Activated T-cell treated with anti-CD3 and anti-CD28 coated beads, Interleukin-2, amount 50 U/mL, for 4 hours (primary cell): ENCODE data around the gene RNF32. TPM values are rescaled to one million over a fixed set of nuclear protein-coding genes. Genes with fewer than 3 reads are reported as not detected.

Source experiments
- ATAC-seq, 2 donors: fragments of 200-7000 bp; cut with Tn5 transposase; one replicate each; pipeline ENCODE4 v1.10.0; 2021
- DNase-seq: peaks from one replicate; pipeline ENCODE4 v3.0.0-alpha.2; 2020
- H3K27me3 Mint-ChIP-seq: one replicate; pipeline ENCODE4 v1.8.0; 2021; ENCODE audit warnings: low read depth, mixed read lengths
- H3K36me3 Mint-ChIP-seq: one replicate; pipeline ENCODE4 v1.8.0; 2022; ENCODE audit warnings: mixed read lengths; ENCODE audit not compliant: insufficient read depth
- H3K4me1 Mint-ChIP-seq: one replicate; pipeline ENCODE4 v1.8.0; 2021; ENCODE audit warnings: low read depth, mixed read lengths
- H3K4me3 Mint-ChIP-seq: one replicate; pipeline ENCODE4 v1.8.0; 2021; ENCODE audit warnings: mild to moderate bottlenecking, moderate library complexity, mixed read lengths
- H3K9me3 Mint-ChIP-seq: one replicate; pipeline ENCODE4 v1.8.0; 2021; ENCODE audit warnings: mixed read lengths
- total RNA-seq, 3 donors: library from RNA; stranded (reverse); gene quantifications; one replicate each; pipeline ENCODE4 v1.2.1, GENCODE V29; 2021

Gene RNF32
- under 1 TPM; 0.13 to 0.43 (median 0.24) TPM for total RNA-seq

DNA sequence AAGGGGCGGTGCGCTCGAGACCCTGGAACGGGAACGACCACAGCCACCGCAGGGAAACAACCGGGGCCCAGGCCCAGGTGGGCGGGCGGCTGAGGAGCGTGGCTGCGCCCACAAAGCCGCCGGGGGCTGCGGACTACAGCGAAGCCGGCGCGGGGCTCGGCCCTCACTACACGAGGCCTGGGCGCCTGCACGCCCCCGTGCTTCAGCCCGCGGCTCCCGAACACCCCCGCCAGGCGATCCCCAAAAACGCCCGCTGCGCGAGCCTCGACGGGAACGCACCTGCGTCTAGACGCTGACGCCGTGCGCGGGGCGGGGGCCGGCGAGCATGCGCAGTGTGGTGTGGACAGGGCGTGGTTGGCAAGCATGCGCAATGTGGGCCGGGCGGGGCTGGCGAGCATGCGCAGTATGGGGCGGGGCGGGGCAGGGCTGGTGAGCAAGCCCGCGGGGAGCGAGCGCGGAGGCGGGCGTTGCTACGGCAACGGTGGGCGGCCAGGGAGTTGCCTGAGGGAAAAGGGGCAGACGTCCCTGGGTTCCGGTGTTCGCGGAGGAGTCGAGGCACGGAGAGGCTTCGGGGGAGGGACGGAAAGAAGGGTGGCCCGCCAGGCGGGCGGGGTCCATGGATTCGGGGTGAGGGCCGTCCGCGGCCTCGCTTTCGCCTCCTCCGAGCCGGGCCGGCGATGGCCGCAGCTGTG lies at the start of gene RNF32:
Gene RNF32 (plus strand): TSS at position 518 of the 692 bp plus-strand sequence. CDS start 3,104 bp downstream, outside the sequence.
- DNase-seq: peak; percentile 95
- H3K4me3 Mint-ChIP-seq: peak within 1 kb of the TSS; percentile 82
- peaks cover 18% of the 10 kb centered on the region for H3K27me3 Mint-ChIP-seq
- peaks cover 11% of the 10 kb centered on the region for H3K4me1 Mint-ChIP-seq
- ATAC-seq: peak; percentile 88 to 90
- H3K36me3 Mint-ChIP-seq: no peaks in the 10 kb centered on the region
- H3K9me3 Mint-ChIP-seq: peaks cover 8% of the 10 kb centered on the region

DNA sequence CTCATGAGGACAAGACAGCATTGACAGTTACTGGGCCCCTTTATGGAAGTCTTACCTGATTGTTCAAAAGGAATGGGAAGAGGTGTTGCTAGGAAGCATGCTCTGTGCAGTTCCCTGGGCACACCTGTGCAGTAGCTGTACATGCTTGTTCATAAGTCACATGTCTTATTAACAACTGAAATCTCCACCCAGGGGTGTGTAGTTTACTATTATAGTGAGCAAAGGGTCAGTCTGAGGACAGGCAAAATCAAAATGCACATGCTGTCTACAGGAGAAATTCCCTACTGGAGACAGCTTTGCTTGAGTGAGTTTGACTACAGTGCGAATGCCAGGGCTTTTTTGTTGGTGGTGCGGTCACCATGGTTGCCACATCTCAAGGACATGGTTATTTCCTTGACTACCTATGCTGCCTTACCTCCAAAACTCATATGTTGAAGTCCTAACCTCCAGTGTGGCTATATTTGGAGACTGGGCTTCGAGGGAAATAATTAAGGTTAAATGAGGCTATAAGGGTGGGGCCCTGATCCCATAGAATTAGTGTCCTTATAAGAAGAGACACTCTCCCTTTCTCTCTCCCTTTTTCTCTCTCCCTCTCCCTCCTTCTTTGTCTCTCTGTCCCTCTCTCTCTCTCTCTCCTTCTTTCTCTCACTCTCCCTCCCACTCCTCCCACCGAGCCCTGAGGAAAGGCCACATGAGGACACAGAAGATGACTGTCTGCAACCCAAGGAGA lies 48.3 kb upstream of the RNF32 start:
- peaks cover 17% of the 10 kb centered on the region for H3K9me3 Mint-ChIP-seq
- H3K4me3 Mint-ChIP-seq: no peak overlapping the region
- H3K27me3 Mint-ChIP-seq: peaks cover 4% of the 10 kb centered on the region
- H3K36me3 Mint-ChIP-seq: peaks cover 5% of the 10 kb centered on the region
- ATAC-seq (no peak), DNase-seq (no peak)
- H3K4me1 Mint-ChIP-seq: no peaks in the 10 kb centered on the region

DNA sequence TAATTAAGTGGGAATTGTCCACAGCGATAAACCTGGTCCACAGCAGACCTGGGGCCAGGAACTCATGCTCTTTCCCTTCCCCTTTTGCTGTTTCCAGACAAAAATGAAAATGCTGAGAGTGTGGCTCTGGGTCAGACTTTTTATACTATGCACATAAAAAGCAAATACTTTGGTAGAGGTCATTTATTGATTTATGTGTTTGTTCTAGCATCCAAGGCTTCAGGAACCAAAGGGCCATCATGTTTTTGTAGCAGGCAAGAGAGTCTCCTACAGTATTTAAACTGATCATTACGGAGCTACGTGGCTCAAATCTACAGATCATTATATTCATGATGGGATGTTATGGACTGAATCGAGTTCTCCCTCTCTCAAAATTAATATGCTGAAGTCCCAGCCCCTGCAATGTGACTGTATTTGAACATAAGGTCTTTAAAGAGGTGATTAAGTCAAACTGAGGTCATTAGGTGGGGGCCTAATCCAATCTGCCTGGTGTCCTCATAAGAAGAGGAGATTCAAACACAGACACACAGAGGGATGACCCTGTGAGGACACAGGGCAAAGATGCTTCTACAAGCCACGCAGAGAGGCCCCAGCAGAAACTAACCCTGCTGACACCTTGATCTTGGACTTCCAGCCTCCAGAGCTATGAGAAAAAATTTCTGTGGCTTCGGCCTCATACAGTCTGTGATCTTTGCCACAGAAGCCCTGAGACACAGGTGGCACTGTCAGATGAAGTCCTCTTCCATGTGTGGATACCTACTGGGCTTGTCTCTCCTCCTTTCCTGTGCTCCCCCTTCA lies 46.1 kb upstream of the RNF32 start:
- peaks cover 19% of the 10 kb centered on the region for H3K9me3 Mint-ChIP-seq
- peaks cover 5% of the 10 kb centered on the region for H3K36me3 Mint-ChIP-seq
- DNase-seq (no peak), ATAC-seq (no peak)
- no peak overlapping the region for H3K4me3 Mint-ChIP-seq
- no peaks in the 10 kb centered on the region for H3K4me1 Mint-ChIP-seq
- H3K27me3 Mint-ChIP-seq: peaks cover 1% of the 10 kb centered on the region

DNA sequence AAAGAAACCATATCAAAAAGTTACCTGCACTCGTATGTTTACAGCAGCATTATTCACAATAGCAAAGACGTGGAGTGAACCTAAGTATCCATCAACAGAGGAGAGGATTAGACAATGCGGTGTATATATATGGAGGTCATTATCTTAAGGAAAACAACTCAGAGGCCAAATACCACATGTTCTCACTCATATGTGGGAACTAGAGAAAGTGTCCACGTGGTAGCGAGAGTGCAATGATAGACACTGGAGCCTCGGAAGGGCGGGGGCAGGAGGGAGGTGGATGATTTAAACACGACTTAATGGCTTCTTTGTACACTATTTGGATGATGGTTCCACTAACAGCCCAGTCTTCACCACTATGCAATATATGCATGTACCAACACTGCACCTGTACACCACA lies 40.1 kb upstream of the RNF32 start:
- ATAC-seq (no peak), DNase-seq (no peak)
- no peaks in the 10 kb centered on the region for H3K4me1 Mint-ChIP-seq
- H3K9me3 Mint-ChIP-seq: peaks cover 3% of the 10 kb centered on the region
- H3K4me3 Mint-ChIP-seq: no peak overlapping the region
- H3K36me3 Mint-ChIP-seq: no peaks in the 10 kb centered on the region
- H3K27me3 Mint-ChIP-seq: peaks cover 18% of the 10 kb centered on the region

DNA sequence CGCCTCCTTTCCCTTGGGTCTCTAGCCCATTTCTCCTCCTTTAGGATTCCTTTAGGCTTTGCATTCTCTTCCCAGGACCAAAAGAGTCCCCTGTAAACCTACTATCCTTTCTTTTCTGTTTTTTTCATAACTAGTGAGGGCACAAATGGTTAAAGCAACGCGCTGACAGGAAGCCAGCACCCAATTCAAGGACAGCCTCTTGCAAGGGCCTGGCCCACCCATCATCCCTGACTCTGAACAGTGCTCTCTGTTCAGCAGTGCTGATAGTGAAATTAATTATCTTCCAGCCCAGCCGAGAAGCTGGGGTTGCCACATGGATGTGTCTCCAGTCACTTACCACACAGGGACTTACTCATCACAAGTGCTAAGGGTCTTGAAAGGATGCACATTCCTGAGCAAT lies 38.3 kb upstream of the RNF32 start:
- no peak for DNase-seq
- Mint-ChIP-seq H3K36me3 (no peaks in the 10 kb centered on the region), H3K9me3 (peaks cover 3% of the 10 kb centered on the region), H3K4me3 (no peak overlapping the region), H3K4me1 (no peaks in the 10 kb centered on the region), H3K27me3 (peaks cover 23% of the 10 kb centered on the region)
- no peak for ATAC-seq

DNA sequence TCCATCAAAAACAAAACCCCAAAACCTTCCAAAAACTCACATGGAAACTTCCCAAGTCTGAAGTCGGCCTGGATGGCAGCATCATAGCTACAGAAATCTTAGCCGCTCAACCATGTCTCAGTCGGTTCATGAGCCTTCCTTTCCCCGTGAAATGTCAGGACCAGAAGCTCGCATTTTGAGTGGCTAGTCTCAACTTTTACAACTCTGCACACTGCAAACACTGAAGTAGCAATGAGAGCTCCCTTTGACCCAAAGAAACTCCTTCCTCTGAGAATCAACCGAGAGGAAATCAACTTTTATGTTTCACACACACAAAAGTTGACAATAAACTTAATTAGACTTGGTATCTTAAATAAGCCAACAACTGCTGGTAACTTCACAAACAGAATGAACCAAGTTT lies 37.6 kb upstream of the RNF32 start:
- peaks cover 23% of the 10 kb centered on the region for H3K27me3 Mint-ChIP-seq
- H3K9me3 Mint-ChIP-seq: peaks cover 1% of the 10 kb centered on the region
- DNase-seq (no peak), ATAC-seq (no peak)
- H3K4me1 Mint-ChIP-seq: no peaks in the 10 kb centered on the region
- no peaks in the 10 kb centered on the region for H3K36me3 Mint-ChIP-seq
- no peak overlapping the region for H3K4me3 Mint-ChIP-seq

DNA sequence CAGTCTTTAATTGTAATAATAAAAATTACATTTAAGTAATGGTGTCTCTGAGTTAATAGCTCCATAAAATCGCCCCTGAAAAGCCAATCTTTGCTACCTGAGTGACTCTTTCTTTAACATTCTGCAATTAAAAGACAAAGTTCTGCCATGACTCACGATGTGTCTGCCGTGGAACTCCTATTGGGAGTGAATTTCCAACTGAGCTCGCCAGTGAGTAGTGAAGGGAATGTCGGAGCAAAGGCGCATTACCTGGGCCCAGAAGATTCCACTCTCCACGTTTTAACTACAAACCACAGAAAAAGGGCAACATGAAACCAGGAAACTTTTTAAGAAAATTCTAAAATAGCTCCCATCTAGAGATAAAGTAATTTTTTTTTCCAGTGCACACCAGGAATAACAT lies 36.9 kb upstream of the RNF32 start:
- DNase-seq (no peak), ATAC-seq (no peak)
- Mint-ChIP-seq H3K27me3 (peaks cover 27% of the 10 kb centered on the region), H3K4me3 (no peak overlapping the region), H3K36me3 (no peaks in the 10 kb centered on the region), H3K4me1 (peaks cover 3% of the 10 kb centered on the region), H3K9me3 (no peaks in the 10 kb centered on the region)

DNA sequence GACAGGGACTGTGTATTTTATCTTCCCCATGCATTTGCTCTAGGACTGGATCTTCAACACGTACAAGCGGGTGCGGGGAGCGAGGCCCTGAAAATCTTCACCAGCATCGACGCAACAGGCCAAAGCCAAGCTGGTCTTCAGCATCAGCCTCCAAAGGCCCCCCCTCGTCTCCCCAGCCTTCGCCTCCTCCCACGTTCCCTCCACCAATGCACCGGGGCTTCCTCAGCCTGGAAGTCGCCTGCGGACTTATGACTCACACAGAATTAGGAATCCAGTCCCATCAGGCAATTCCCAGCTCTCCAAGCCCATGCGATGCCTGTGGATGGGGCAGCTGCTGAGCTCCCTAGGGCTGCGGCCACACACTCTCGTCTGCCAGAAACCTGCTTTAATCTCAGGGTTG lies 36.3 kb upstream of the RNF32 start:
- Mint-ChIP-seq H3K4me1 (peaks cover 4% of the 10 kb centered on the region), H3K4me3 (no peak overlapping the region), H3K9me3 (no peaks in the 10 kb centered on the region), H3K27me3 (peaks cover 32% of the 10 kb centered on the region), H3K36me3 (no peaks in the 10 kb centered on the region)
- no peak for ATAC-seq
- DNase-seq: no peak

DNA sequence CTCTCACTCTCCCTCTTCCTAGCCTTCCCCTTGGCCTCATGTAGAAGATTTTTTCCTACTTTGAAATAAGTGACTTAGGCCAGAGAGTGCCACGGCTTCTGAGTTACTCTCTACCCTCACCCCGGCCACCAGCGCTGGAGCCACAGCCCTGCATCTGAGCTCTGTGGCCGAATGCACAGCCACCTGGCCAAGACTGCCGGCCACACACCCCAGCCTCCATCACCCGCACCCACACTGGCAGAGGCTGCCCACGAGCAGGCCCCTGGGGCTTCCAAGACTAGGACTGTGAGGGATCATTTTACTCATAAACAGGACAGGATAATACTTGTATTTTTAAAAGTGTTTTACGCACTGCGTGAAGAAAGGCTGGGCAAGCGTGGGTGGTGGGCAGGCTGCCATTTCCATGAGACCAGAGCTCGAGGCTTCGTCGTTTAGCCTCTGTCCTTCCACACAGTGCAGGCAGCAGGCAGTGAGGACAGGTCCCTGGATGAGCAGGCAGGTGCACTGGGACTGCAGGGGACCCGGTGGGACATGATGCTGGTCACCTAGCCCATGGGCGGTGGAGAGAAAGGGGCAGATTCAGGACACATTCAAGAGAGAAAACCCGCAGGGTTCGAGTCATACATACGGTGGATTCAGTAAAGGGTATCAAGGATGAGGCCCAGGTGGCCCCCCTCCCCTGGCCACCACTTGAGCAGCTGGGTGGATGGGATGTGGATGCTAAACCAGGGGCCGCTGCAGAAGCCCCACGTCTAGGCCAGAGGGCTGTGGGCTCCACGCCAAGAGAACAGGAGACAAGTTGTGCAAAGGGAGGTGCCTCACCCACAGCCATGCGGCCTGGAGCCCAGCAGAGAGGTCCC lies 35.5 kb upstream of the RNF32 start:
- no peaks in the 10 kb centered on the region for H3K9me3 Mint-ChIP-seq
- DNase-seq: no peak
- H3K27me3 Mint-ChIP-seq: peaks cover 32% of the 10 kb centered on the region
- no peak overlapping the region for H3K4me3 Mint-ChIP-seq
- peaks cover 4% of the 10 kb centered on the region for H3K4me1 Mint-ChIP-seq
- no peaks in the 10 kb centered on the region for H3K36me3 Mint-ChIP-seq
- ATAC-seq: no peak

DNA sequence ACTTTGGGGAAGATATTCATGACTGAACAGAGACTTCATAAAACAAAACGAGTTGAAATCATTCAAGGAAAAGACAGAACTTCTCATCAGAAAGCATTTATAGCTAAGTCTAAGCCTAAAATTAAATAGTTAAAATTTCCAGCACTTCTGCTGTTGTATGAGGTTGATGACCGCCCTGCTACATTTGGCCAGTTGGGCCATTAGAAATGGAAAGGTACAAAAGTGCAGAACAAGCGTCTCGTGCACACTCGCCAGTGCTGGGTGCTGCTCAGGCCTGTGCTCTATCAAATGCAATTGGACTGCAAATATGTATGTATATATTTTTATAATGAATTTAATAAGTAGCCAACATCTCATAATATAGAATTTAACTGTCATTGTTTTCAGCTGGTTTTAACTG lies 34.4 kb upstream of the RNF32 start:
- no peak for ATAC-seq
- no peak for DNase-seq
- H3K27me3 Mint-ChIP-seq: peaks cover 32% of the 10 kb centered on the region

DNA sequence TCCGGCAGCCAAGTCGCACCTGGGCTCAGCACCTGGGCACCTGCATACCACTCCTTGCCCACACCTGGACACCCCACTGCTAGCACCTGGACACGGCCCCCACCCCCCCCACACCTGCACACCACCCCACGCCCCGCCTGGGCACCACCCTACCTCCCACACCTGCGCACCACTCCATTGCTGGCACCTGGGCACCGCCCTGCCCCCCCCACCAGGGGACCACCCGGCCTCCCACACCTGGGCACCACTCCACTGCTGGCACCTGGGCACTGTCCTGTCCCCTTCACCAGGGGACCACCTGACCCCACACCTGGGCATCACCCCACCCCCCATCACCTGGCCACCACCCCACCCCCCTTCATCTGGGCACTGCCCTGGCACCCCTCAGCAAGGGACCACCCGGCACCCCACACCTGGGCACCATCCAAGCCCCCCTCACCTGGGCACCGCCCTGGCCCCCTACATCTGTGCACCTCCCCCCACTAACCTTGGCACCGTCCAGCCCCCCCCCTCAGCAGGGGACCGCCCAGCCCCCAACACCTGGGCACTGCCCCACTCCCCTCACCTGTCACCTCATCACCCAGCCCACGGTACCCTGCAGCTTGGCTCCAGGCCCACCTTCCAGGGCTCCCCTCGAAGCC lies 33.8 kb upstream of the RNF32 start:
- Mint-ChIP-seq H3K27me3 (peaks cover 32% of the 10 kb centered on the region), H3K36me3 (no peaks in the 10 kb centered on the region), H3K4me3 (no peak overlapping the region), H3K4me1 (peaks cover 5% of the 10 kb centered on the region), H3K9me3 (no peaks in the 10 kb centered on the region)
- DNase-seq (no peak), ATAC-seq (no peak)

More for the DNA sequence above, 34.4 kb upstream of the RNF32 start:
- H3K36me3 Mint-ChIP-seq: no peaks in the 10 kb centered on the region
- H3K4me1 Mint-ChIP-seq: peaks cover 4% of the 10 kb centered on the region
- no peaks in the 10 kb centered on the region for H3K9me3 Mint-ChIP-seq
- no peak overlapping the region for H3K4me3 Mint-ChIP-seq

DNA sequence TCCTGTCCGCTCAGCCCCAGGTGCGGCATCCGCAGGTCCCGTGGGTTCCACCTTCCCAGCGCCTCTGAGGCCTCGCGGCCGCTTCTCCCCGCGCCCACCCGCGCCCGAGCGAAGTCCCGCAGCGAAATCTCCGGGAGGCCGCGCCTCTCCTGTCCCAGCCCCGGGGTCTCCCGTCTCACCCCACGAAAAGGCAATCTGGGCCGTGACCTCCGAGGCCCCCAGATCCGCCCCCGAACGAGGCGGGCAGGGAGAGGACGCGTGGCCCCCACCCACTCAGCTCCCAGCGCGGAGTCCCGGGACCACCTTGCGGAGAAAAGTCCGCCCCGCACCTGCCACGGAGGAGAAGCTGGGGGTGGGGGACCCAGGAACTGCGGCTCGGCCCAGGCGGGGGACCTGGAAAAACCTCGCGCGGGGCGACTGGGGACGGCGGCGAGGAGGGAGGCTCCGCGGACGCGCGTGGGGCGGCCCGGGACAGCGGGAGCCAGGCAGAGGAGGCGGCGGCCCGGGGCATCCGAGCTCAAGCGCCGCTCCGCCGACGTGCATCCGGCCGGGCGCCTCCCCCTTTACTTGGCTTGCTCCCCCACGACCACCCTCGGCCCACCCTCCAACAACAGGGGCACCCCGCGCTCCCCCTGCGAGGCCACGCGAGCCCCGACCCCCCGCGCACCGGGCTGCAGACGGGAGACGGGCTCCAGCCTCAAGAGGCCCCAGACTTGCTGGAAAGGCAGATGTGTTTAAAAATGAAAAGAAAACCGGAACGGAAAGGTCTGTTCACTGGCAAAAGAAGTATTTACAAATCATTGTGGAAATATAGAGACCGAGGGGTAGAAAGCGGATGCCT lies 33.0 kb upstream of the RNF32 start:
- Mint-ChIP-seq H3K36me3 (no peaks in the 10 kb centered on the region), H3K4me3 (peak overlapping the region; percentile 53), H3K27me3 (peaks cover 29% of the 10 kb centered on the region), H3K4me1 (peaks cover 13% of the 10 kb centered on the region), H3K9me3 (no peaks in the 10 kb centered on the region)
- no peak for DNase-seq
- peak; percentile 17 to 28 for ATAC-seq

DNA sequence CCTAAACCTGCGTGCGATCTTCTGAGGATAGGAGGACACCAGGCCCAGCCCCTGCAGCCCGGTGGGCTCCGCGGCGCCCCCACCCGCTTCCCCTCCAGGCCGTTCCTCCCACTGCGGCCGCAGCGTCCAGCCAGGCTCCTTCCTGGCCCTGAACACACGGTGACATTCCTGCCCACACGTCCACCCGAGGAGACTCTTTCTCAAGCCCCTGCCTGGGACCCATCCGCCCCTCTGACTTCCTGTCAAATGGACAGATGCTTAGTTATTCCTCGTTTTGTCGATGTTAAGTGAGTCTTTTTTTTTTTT lies 32.4 kb upstream of the RNF32 start:
- DNase-seq (no peak), ATAC-seq (no peak)
- Mint-ChIP-seq H3K27me3 (peaks cover 30% of the 10 kb centered on the region), H3K9me3 (no peaks in the 10 kb centered on the region), H3K4me1 (peaks cover 18% of the 10 kb centered on the region), H3K36me3 (no peaks in the 10 kb centered on the region), H3K4me3 (peak overlapping the region; percentile 56)
